ENCODE results near the gene PHRF1.

DNA sequence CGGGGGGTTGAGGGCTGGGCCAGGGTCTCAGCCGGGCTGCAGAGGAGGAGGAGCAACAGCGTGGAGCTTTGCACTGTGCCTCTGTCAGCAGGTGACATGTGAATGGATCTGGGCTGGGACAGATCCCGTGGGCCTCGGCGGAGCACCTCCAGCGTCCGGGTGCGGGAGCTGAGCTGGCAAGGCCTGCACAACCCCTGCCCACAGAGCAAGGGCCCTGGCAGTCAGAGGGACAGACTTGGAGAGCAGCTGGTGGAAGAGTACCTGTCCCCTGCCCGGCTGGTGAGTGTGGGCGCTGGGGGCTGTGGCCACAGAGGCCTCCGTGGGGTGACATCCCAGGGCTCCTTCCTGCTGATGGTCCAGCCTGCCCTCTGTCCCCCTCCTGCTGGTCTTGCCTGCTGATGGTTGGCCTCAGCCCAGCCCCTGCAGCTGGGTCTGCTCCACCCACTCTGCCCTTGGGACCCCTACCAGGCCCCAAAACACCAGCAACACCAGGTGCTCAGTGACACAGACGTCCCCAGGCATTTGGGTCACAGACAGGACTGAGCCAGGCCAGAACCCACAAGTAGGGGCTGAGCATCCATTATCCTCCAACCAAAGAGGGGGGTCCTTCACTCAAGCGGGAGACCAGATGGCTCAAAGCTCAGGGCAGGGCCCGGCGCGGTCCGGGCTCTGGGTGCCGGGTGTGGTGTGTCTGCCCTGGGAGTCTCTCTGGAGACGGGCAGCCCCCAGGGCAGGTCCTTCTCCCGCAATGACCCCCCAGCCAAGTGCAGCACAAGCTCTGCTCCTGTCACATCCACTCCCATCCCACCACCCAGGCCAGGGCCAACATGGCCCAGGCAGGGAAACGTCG is 35.5 kb upstream of the PHRF1 start:
- TF ChIP-seq POLR2AphosphoS5 (IDR thresholded peaks at IDR 0.05) (no peak), CTCF (IDR thresholded peaks at IDR 0.05) (no peak), POLR2A (IDR thresholded peaks at IDR 0.05) (no peak)

All from prostate gland (tissue), 2 donors.